ENCODE measurements around the gene TENM4. TPM values are rescaled to one million over a fixed set of nuclear protein-coding genes. Genes with fewer than 3 reads are reported as not detected.

The TENM4 gene
- total RNA-seq, 4 donors from 2014 or later, result 2.3 to 18.9 (median 4.5) TPM

DNA sequence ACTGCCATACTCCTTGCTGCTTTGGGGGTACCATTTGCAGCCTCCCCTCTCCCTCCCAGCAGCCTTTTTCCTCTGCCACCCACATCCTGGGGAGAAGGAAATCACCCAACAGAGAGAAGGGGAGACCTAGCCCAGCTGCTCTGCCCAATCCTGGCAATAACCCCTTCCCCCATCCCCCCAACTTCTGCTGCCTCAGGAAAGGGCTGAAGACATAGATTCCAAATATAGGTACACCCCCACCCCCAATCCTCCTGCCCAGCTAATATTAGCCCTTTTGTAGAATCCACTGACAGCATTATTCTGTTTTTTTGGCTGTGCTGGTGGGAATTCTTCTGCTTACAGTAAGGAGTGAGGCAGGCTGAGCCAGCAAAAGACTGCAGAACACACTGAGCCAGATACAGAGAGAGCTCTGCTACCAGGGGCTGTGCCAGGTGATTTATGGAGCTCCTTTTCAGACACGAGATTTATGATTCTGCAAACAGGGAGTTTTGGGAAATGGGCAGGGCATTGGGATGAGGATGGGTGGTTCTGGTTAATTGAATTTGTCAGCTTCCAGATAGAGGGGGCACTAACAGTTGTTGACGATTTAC lies 164.0 kb downstream of the TENM4 start:
- TF ChIP-seq, protein P1, sequence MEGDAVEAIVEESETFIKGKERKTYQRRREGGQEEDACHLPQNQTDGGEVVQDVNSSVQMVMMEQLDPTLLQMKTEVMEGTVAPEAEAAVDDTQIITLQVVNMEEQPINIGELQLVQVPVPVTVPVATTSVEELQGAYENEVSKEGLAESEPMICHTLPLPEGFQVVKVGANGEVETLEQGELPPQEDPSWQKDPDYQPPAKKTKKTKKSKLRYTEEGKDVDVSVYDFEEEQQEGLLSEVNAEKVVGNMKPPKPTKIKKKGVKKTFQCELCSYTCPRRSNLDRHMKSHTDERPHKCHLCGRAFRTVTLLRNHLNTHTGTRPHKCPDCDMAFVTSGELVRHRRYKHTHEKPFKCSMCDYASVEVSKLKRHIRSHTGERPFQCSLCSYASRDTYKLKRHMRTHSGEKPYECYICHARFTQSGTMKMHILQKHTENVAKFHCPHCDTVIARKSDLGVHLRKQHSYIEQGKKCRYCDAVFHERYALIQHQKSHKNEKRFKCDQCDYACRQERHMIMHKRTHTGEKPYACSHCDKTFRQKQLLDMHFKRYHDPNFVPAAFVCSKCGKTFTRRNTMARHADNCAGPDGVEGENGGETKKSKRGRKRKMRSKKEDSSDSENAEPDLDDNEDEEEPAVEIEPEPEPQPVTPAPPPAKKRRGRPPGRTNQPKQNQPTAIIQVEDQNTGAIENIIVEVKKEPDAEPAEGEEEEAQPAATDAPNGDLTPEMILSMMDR (IDR thresholded peaks at IDR 0.05), result no peak
- no peak for ATAC-seq (ENCODE audit: low FRiP score)
- no peak for DNase-seq (ENCODE audit: low spot score)

DNA sequence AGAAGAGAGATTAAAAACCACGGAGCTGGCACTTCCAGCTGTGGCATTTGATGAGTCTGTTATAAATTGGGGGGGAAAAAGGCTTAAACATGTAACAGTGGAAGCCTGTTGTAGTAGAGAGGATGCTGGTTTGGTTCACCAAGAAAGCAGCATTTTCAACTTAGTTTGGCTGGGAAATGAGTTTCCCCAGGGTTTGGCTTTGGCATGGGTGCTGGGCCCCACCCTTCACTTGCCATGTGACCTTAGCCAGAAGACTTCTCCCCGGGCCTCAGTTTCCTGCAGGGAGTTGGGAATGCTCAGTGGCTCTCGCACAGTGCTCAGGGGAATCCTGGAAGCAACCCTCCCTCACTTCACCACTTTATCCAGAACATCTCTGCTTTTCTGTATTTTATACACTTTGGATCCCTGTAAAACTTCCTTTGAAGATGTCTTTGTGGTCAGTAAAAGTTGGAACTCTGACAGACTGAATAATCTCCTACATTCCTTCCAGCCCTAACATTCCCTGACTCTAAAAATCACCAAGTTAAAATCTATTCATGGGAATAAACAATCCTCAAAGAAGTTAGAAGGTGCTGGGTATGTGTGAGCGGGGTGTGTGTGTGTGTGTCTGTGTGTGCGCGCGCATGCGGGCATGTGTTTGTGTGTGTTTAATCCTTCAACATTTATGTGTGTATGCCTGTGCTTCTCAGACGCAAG lies 166.0 kb downstream of the TENM4 start:
- TF ChIP-seq, protein P1 (IDR thresholded peaks at IDR 0.05), result no peak
- DNase-seq (ENCODE audit: low spot score), result no peak
- no peak for ATAC-seq (ENCODE audit: low FRiP score)

DNA sequence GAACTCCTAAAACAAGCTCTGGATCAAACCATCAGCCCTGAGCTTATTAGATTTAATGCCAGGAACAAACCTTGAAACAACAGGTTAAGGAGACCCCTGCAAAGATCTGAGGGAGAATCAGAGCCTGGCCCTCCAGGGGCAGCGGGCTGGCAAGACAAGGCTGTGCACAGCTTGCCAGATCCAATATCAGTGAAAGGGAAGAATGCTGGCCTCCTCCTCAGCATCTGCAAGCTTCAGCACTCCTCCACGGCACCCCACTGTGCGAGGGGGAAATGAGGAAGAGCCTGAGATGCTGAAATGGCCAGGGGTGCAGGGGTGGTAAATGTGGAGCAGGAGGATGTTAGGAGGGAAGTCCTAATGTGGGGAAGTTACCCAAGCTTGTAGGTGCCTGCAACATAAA lies 167.0 kb downstream of the TENM4 start:
- no peak for ATAC-seq (ENCODE audit: low FRiP score)
- TF ChIP-seq, protein P1 (IDR thresholded peaks at IDR 0.05), result no peak
- DNase-seq (ENCODE audit: low spot score), result no peak

DNA sequence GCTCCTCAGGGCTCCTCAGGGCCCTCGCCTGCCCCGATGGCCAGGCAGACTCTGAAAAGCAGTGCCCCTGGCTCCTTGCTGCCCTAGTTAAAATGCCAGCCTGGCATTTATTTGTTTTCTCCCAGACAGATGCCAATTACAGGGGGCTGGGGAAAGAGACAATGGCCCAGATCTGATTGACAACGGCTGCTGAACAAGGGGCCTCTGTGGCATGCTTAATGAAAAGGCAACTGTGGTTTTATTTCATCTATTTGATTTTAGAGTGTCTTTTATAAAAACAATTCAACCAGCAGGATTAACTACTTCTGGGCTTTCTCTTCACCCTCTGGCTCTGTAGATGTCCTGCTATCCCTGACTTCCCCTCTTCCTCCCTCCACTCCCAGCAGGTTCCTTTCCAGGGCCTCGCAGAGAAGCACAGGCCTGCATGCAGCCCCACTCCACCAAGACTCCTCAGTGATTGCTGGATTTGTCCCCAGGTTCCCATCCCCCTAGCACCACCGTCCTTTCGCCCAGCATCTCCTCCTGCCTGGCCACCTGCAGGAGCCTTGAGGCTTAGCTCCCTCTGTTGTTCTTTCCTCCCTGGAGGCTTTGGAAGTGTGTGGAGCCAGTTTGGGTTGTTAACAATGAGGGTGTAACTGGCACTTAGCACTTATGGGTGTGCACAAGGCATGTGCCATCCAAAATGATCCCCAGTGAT lies 171.1 kb downstream of the TENM4 start:
- no peak for DNase-seq (ENCODE audit: low spot score)
- no peak for ATAC-seq (ENCODE audit: low FRiP score)
- TF ChIP-seq, protein P1 (IDR thresholded peaks at IDR 0.05), result no peak

DNA sequence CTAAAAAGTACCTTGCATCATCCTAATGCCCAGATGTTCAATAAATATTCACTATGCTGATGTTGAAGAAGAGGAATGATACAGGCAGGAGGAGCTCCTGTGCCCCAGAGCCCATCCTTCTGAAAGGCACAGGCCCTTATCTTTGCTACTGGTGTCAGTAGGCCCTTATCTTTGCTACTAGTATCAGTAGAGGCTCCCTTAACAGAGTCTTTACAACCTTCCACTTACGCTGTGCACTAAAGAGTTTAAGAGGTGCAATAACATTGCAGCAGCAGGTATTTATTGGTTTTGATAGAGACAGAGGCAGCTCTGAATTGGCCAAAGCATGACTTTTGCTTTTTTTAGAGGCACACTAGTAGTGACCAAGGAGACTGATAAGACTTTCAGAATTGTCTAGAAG lies 174.4 kb downstream of the TENM4 start:
- DNase-seq (ENCODE audit: low spot score) (no peak), ATAC-seq (ENCODE audit: low FRiP score) (no peak)
- TF ChIP-seq, protein P1 (IDR thresholded peaks at IDR 0.05), result no peak

DNA sequence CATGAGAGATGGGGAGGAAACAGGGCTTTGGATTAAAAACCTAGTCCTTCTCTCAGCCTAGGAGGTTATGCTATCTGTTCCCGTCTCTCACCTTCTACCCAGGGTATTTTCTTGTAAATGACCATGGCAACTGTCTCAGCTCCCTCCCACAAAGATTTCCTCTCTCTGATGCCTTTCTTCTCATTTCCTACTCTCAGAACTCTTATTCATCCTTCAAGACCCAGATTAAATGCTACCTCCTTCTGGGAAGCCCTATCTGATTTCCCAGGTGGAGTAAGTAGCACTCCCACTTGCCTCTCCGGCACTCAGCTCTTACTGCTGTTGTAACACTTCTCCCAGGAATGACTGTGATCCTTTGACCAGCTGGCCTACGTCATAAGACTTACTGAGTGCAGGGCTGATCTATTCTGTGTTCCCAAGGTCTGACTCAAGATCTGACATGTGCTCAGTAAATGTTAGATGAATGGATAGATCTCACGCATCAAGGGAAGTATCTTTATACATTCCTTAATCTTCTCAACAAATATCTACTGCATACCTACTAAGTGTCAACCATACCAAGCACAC lies 175.0 kb downstream of the TENM4 start:
- no peak for DNase-seq (ENCODE audit: low spot score)
- TF ChIP-seq, protein P1 (IDR thresholded peaks at IDR 0.05), result no peak
- no peak for ATAC-seq (ENCODE audit: low FRiP score)

Data from omental fat pad (tissue), 4 donors.